Suppressor macrophage treated with lipopolysaccharide for 4 hours (primary cell): Measurements from ENCODE around the gene SCP2D1.
A peak's percentile ranks its signal among the peaks of the same experiment; 100 is the strongest.

Source experiments
- DNase-seq: peaks from one replicate; pipeline ENCODE4 v3.0.0-alpha.2; 2020

SCP2D1 gene

DNA sequence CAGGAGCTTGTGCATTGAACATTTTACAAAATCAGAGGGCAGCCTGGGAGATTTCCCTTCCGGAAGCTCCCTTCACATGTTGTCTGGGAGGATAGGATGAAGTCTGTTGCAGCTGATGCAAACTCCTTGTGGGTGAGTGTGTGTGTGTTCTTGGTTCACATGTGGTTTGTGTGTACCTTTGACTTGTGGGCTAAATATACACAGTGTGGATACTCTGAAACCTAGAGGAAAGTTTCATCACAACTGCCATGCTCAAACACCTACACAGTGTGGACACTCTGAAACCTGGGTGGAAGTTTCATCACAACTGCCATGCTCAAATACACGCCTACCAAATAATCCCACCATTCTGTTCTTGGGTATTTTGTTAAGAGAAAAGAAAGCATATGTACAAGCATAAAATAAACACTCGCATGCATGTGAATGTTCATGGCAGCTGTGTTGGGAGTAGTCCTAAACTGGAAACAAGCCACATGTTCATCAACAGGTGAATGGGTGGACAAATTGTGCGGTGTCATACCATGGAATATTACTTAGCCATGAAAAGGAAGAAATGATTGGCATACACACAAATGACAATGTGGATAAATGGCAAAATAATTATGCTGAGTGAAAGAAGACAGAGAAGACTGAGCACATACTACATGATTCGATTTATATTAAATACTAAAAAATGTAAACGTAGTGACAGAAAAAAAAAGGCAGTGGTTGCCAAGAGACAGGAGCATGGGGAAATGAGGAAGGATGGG lies 1.8 kb downstream of the SCP2D1 start:
- DNase-seq: no peak

DNA sequence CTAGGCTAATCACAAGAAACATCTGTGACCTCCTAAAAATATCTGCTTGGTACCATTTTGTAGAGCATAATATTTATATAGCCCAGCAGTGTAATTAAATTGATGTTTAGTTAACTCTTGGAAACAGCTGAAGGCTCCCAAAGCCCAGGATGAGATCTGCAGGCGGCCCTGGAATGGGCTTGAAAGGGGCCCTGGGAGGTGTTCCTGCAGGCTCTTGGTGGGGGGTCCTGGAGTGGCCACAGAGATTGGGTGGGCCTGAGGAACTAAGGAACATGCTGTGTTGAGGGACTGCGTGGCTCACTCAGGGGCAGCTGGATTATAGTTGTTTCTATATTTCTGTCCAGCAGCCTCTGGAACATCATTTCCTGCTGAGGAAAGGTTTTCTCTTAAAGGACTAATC lies 9.2 kb downstream of the SCP2D1 start:
- DNase-seq: no peak

DNA sequence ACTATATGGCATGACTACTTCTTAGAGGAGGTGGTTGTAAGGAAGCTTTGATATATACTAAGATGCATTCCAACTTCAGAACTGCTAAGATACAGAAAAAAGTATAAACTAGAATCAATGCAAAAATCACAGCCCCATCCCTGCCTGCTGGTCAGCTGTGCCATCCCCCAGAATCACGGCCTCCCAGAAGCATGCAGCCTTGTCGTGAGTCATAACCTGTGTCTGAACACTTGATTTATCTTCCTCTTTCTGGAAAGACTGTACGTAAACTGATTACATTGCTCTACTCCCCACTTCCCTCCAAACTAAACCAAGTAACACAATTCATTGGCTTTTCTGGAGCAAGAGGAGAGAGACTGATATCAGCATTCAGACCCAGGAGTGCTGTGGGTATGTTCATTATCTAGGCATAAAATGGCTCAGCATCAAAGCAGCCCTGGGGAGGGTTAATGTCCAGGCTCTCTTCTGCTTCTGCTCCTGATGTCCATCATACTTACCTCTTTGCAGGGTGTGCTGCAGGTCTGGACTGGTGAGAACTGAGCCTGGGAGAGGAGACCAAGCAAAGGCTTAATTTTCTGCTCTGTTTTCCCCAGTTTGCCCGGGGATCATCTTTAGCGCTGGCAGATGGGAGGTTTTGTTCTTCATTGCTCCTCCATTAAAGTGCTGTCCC lies 18.4 kb downstream of the SCP2D1 start:
- peak; percentile 73 for DNase-seq

- no peak for DNase-seq
Observed at GRCh38 chr20:18832546-18833200, 19.1 kb downstream of the SCP2D1 start.

GRCh38 chr20:18835466-18836256 lies 22.1 kb downstream of the SCP2D1 start:
- peak; percentile 10 for DNase-seq

DNA sequence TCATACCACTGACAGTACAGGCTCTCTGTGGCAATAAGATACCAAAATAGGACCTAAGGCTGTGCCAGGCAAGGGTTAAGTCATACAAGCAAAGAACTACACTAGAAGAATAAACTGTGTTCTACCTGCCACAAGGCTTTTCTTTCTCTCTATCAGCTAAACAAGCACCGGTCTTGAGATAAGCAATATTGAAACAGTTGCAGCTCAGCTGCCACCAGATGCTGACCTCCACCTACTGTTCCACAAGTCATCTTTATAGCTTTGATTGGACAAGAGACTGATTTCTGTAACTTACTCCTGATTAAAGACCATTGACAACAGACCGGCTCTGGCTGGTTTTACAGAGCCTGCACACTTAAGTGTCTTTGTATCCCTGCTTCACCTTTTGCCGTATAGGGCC lies 24.1 kb downstream of the SCP2D1 start:
- no peak for DNase-seq

DNA sequence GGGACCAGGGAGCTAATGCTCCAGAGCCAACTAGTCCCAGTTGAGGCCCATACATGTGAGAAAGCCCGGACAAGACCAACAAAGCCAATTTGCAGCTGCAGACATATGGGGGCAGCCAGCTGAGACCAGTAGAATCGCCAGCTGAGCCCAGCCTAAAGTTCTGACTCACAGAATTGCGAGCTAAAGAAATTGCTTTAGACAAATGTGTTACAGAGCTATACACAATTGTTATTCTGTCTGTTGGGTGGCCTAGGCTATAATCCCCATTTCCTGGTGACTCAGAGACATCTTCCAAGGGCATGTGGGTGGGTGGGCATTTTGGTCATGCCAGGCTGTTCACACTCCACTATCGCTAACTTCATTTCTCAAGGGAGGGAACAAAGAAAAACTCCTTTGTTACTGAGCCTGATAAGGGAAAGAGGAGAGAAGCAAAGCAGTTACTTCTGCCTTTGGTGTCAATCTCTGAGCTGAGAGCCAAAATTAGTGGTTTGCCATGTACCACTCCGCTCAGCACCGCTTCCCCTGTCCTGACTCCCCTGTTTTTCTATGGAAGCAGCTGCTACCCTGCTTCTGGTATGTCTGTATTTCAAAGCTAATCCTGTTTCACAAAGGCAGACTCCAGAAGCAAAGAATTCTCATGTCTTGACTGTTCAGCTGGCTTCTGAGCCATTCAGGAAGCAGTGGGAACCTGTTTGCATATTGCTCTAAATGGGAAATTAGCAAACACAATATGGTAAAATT lies 26.1 kb downstream of the SCP2D1 start:
- no peak for DNase-seq

DNA sequence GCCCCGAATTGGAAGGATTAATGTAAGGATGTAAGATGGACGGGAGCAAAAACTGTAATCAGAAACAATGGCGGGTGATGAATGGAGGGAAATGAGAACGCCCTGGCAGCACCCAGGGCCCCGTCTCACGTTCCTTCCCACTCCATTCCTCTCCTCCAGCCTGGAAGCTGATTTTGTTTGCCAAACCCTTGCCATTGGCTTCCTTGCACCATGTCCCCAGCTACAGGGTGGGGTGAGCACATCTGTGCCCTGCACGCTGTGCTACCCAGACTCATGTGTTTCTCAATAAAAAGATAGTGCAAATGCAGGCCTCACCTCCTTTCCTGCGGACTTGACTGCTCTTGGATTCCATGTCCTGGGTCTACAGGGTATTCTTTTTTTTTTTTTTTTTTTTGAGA lies 26.7 kb downstream of the SCP2D1 start:
- DNase-seq: no peak

DNA sequence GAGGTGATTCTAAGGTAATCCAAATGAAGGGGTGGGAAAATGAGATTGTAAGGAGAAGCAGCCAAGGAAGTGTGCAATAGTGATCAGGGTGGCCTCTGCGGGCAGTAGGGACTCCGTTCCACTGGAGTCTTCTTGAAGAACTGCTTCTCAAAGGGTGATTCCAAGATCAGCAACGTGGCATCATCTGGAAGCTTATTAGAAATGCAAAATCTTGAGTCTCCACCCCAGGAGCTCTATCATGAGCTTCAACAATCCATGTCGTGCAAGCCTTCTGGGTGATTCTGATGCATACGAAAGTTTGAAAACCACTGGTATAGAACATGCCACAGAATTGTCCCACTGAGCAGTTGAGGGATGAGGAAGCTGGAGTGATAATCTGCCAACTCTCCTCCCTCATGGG lies 31.4 kb downstream of the SCP2D1 start:
- DNase-seq: no peak

GRCh38 chr20:18847226-18847755 lies 33.7 kb downstream of the SCP2D1 start:
- DNase-seq: no peak

DNA sequence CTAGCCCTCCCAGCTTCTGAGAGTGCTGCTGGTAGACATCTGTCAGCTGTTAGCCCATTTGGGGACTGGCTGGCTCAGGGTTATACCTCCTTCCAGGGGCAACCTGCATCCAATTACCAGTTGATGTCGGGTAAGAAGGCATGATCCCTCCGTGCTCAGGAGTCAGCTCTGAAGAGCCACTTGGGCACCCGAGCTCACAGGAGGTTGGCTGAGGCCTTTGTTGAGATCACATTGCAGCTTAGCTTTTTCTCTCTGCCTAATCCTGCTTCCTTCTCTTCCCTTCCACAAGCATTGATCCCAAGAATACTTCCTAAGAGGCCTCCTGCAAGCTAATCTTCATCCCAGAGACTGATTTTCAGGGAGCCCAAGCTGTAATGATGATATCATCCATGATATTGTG lies 35.5 kb downstream of the SCP2D1 start:
- DNase-seq: no peak

DNA sequence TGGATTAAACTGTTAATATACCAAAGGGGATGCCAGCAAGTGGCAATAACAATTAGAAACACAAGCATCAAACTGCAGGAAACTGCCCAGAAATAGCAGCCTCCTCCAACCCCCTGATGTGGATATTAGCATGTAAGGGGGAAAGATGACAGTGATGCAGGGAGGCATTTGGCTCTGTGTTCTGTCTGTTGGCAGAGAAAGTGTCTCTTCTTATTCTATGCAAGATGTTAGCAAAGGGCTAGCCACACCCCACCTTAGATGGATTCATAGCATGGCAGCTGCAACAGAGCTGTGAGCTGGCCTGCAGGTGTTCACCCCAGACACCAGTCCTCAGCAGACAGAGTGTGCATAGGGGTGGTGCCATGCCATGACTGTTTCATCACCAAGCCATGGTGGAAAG lies 38.0 kb downstream of the SCP2D1 start:
- no peak for DNase-seq

DNA sequence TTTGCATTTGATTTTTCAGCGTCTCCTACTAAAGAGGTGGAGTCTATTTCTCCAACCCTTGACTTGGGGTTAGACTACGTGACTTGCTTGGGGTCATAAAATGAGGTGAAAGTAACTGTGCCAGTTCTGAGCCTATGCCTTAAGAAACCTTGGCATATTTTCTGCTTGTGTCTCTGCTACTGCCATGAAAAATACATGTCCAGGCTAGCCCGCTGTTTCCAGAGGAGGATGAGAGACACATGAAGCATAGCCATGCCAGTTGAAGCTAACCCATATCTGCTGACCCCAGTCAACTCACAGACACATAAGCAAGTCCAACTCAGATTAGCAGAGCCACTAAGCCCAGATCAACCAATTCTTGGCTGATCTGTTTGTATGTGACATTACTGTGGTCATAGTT lies 38.7 kb downstream of the SCP2D1 start:
- no peak for DNase-seq

- DNase-seq: no peak
Observed at GRCh38 chr20:18853216-18853615, 39.6 kb downstream of the SCP2D1 start.

DNA sequence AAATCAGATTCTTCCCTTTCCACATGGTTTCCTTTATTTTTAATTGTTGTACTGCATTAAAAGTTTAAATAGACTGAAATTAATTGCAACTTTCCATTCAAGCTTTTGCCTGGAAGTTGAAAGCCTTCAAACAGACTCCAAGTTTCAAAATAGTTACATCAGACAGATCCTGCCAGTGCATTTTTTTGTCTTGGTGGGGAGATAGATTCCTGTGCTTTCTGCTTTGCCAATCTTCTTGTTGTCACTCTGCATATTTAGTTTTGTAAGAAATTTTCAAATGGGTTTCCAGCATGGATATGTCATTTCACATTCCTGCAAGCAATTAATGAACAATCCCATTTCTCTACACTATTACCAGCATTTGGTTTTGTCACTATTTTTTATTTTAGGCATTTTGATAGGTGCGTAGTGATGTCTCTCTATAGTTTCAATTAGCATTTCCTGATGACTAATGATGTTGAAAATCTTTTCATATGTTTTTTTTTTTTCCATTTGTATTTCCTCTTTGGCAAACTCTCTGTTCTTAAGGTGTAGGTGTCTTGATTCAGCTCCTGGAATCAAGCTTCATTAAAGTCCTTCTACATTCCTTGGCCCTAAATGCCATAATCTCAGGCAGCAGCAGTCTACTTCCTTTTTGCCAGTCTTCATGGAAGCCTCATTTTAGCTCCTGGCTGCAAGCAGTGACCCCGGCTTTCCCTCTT lies 40.5 kb downstream of the SCP2D1 start:
- no peak for DNase-seq

DNA sequence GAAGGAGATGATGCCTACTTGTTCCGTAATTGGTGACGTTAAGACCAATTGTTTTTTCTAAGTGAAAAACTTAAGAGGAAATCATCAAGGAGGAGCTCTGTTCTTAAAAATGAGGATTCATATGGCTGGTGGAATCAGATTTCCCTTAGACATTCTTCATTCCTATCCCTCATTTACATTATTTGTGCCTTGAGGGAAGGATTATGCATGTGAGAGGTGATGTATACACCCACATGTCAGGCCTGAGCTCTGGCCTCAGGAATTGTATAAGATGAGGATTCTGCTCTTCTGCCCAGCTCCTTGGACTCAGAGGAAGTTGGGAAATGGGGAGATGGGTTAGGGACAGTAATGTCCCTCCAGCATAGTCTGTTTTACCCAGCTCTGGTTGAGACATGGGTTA lies 42.3 kb downstream of the SCP2D1 start:
- no peak for DNase-seq

DNA sequence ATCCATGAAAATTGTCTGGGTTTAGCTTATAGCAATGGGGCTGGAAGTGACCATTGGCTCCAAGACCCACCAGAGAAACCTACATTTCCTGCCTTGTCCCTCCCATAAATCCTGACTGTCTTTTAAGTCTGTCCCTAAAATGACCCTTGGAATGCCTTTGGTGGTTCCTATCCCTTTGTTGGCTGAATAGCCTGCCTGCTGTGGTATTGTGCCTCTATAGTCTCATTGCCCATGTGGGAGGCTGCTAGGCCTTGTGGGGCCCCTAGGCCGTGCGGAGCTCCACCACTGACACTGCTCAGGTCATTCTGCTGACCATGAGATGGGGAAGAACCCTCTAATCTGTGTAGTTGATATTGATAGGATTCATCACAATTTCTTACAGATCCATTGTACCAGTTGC lies 43.3 kb downstream of the SCP2D1 start:
- DNase-seq: no peak

DNA sequence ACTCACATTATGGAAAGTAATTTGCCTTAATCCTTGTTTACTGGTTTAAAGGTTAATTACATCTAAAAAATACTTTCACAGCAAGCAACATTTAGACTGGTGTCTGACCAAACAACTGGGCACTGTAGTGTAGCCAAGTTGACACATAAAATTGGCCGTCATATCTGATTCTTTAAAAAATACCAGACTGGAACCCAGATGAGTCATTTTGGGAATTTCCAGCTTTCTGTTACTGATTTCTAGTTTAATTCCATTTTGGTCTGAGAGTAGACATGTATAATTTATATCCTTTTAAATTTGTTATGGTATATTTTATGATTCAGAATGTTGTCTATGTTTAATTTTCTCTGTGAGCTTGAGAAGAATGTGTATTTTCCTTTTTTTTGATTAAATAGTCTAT lies 44.1 kb downstream of the SCP2D1 start:
- no peak for DNase-seq

- DNase-seq: no peak
Observed at GRCh38 chr20:18858816-18859215, 45.2 kb downstream of the SCP2D1 start.
